Omental fat pad (tissue), 4 donors: Measurements from ENCODE around the gene EID2. TPM values are rescaled to one million over a fixed set of nuclear protein-coding genes. Genes with fewer than 3 reads are reported as not detected.

Source experiments
- ATAC-seq: fragments of 150-250 bp; one replicate; pipeline ENCODE4 v1.9.1; 2016; ENCODE audit warnings: mild to moderate bottlenecking, moderate library complexity; ENCODE audit not compliant: low FRiP score
- DNase-seq: peaks from one replicate; pipeline ENCODE4 v3.0.0-alpha.2; 2019; ENCODE audit warnings: low spot score
- total RNA-seq, 4 donors: library from RNA; depleted of rRNA; stranded (reverse); fragments of >200 nt; gene quantifications; one replicate each; pipeline ENCODE4 v1.1.0, GENCODE V29; 2016
- TF ChIP-seq, protein P1 (sequence below), 3 donors: fragments of 450-650 bp; IDR thresholded peaks; one replicate each; pipeline ENCODE4 v1.5.1; 2016 to 2017; ENCODE audit warnings: antibody characterized with exemption in 3 of 3, mild to moderate bottlenecking in 3 of 3, moderate library complexity in 2 of 3

EID2 gene
- total RNA-seq, 4 donors from 2014 or later, result 6.2 to 13.6 (median 9.6) TPM

DNA sequence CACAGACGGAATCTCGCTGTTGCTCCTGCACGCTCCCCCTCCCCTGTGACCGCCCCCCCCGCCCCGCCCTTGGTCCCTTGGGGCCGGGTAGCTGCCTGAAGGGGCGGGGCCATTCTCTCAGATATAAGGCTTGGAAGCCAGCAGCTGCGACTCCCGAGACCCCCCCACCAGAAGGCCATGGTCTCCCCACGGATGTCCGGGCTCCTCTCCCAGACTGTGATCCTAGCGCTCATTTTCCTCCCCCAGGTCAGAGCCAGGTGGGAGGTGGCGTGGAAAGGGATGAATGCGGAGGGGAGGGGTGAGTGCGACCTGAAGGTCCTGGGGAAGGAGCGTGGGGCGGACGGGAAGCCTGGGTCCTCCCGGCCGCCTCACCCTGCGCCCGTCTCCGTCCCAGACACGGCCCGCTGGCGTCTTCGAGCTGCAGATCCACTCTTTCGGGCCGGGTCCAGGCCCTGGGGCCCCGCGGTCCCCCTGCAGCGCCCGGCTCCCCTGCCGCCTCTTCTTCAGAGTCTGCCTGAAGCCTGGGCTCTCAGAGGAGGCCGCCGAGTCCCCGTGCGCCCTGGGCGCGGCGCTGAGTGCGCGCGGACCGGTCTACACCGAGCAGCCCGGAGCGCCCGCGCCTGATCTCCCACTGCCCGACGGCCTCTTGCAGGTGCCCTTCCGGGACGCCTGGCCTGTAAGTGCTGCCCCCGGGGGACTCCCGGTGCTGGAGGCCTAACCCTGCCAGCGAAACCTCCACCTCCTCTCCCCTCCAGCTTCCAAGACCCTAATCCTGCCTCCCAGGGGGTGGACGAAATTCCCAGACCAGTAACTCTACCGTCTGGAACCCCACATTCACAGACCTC, 40.9 kb downstream of the EID2 start, which contains the start of gene DLL3:
Gene DLL3 (plus strand): TSS at position 150 of the 845 bp plus-strand sequence. CDS start 28 bp downstream, at position 178.
- TF ChIP-seq, protein P1, sequence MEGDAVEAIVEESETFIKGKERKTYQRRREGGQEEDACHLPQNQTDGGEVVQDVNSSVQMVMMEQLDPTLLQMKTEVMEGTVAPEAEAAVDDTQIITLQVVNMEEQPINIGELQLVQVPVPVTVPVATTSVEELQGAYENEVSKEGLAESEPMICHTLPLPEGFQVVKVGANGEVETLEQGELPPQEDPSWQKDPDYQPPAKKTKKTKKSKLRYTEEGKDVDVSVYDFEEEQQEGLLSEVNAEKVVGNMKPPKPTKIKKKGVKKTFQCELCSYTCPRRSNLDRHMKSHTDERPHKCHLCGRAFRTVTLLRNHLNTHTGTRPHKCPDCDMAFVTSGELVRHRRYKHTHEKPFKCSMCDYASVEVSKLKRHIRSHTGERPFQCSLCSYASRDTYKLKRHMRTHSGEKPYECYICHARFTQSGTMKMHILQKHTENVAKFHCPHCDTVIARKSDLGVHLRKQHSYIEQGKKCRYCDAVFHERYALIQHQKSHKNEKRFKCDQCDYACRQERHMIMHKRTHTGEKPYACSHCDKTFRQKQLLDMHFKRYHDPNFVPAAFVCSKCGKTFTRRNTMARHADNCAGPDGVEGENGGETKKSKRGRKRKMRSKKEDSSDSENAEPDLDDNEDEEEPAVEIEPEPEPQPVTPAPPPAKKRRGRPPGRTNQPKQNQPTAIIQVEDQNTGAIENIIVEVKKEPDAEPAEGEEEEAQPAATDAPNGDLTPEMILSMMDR (IDR thresholded peaks at IDR 0.05), result no peak

DNA sequence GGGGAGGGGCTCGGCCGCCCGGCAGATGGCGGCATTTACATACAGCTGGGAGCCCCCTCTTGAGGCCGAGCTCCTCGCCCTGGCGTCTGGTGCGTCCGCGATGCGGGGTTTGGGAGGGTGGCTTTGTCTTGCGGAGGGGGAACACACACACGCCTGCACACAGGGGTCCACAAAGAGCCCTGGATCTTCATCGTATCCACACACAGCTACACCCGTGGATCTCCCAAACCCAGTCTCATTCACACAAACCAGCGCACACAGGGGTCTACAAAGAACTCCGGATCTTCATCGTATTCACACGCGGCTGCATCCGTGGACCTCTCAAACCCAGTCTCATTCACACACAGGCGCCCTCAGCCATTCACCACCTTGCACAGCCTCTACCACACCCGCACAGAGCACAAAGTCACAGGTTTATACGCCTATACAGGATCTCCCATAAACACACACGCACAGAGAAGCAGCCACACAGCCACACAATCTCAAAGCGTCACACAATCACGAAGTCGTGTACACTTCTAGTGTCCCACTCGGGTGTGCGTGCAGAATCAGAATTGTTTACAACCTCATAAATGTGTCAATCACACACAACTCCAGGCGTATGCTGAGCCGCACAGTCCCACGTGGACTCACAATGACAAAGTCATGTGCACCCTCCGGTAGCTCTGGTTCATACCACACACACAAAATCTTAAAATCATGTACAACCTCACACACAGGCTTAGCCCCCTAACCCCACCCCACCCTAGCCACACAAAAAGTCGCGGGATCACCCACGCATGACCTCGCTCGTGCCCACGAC, 41.8 kb downstream of the EID2 start:
- DNase-seq, result no peak
- ATAC-seq, result peak; percentile 37
- TF ChIP-seq, protein P1 (IDR thresholded peaks at IDR 0.05), result no peak

More for the DNA sequence above, 40.9 kb downstream of the EID2 start, which contains the start of gene DLL3:
- ATAC-seq, result no peak
- no peak for DNase-seq

DNA sequence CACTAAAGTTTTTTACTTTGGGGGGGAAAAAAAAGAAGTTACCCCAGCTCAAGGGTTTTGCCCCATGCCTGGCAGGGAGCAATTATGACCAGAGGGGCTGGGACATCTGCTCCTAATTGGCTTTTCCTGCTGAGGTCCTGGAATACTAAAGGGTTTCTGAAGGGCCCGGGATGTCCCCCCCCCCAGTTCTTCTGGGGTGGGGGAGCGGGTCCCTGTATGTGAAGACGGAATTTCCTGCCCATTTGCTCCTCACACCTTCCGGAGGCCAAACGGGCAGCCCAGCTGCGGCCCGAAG, 42.3 kb downstream of the EID2 start:
- TF ChIP-seq, protein P1 (IDR thresholded peaks at IDR 0.05), result no peak
- ATAC-seq (no peak), DNase-seq (no peak)

DNA sequence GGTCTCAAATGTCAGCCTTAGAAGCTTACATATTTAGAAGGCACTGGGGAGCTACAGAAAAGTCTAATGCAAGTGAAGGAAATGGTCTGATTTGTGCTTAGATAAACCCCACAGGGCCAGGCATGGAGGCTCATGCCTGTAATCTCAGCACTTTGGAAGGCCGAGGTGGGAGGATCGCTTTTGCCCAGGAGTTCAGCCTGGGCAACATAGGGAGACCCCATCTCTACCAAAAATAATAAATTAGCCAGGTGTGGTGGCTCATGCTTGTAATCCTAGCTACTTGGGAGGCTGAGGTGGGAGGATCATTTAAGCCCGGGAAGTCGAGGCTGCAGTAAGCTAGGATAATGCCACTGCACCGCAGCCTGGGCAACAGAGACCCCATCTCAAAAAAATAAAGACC, 43.9 kb downstream of the EID2 start:
- DNase-seq (no peak), ATAC-seq (no peak)
- TF ChIP-seq, protein P1 (IDR thresholded peaks at IDR 0.05), result no peak

GRCh38 chr19:39494661-39495060, 45.3 kb downstream of the EID2 start:
- ATAC-seq (no peak), DNase-seq (no peak)
- TF ChIP-seq, protein P1 (IDR thresholded peaks at IDR 0.05), result no peak

GRCh38 chr19:39492788-39493187, 47.2 kb downstream of the EID2 start:
- TF ChIP-seq, protein P1 (IDR thresholded peaks at IDR 0.05), result no peak
- no peak for ATAC-seq

More at GRCh38 chr19:39492788-39493187, 47.2 kb downstream of the EID2 start:
- no peak for DNase-seq
